ENCODE results near the gene TMEM243.
"Not testable (repeated sequence)": the region's sequence is repeated elsewhere in the genome, so short reads cannot be mapped to it uniquely, and the experiment has no call there.

Gene TMEM243, protein sequence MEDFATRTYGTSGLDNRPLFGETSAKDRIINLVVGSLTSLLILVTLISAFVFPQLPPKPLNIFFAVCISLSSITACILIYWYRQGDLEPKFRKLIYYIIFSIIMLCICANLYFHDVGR

GRCh38 chr7:87219545-87220025 lies at the start of gene TMEM243:
Gene TMEM243, minus strand, starts transcription at chr7:87219732. Its CDS starts 229 bp downstream, at chr7:87219503.
- ATAC-seq (ENCODE audit: low read depth) (peak; percentile 68), DNase-seq (ENCODE audit: low spot score in 2 of 2) (peak; percentile 86 to 88)
- peak within 1 kb of the TSS; percentile 98 for H3K27ac Mint-ChIP-seq
- peaks cover 6% of the 10 kb centered on the region for H3K36me3 Mint-ChIP-seq
- peaks cover 18% of the 10 kb centered on the region for H3K4me1 Mint-ChIP-seq
- H3K4me3 Mint-ChIP-seq = peak within 1 kb of the TSS; percentile 99
- H3K27me3 Mint-ChIP-seq = no peaks in the 10 kb centered on the region
- no peaks in the 10 kb centered on the region for H3K9me3 Mint-ChIP-seq

DNA sequence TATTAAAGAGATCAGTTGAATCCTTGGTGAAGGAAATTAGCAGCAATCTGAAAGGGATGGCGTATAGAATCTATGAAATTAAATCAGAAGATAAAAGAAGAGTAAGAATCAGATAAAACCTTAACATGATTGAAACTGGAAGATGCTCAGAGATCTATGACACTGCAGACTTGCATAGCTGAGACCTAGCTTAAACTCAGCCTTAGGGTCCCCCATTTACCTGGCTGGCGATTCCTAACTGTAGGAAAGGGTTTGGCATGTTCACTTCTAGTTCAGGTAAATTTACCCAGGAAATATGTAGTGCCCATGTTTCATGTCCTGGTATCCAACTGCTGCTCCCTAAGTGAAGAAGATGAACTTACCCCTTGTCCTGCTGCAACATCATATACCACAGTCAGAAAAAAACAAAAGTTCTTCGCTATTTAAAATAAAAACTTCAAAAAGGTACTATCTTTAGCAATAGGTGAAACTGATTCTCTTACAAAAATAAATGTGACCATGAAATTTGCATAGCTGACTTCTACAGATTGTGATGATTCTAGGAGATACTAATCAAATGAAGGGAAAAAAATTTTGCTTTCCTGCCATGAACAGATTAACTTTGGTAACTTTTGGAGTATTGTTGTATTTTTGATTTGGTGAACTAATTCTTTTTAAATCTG lies 47.8 kb upstream of the TMEM243 start:
- no peaks in the 10 kb centered on the region for H3K36me3 Mint-ChIP-seq
- peaks cover 15% of the 10 kb centered on the region for H3K27me3 Mint-ChIP-seq
- H3K27ac Mint-ChIP-seq = no peak overlapping the region
- no peak overlapping the region for H3K4me3 Mint-ChIP-seq
- H3K9me3 Mint-ChIP-seq = no peaks in the 10 kb centered on the region
- peaks cover 7% of the 10 kb centered on the region for H3K4me1 Mint-ChIP-seq
- DNase-seq (ENCODE audit: low spot score in 2 of 2) = no peak
- no peak for ATAC-seq (ENCODE audit: low read depth)

DNA sequence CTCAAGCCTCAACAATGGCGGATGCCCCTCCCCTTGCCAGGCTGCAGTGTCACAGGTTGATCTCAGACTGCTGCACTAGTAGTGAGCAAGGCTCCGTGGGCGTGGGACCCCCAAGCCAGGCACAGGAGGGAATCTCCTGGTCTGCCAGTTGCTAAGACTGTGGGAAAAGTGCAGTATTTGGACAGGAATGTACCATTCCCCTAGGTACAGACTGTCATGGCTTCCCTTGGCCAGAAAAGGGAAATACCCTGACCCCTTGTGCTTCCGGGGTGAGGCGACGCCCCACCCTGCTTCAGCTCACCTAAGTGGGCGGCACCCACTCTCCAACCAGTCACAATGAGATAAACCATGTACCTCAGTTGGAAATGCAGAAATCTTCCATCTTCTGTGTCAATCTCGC lies 44.0 kb upstream of the TMEM243 start:
- no peaks in the 10 kb centered on the region for H3K9me3 Mint-ChIP-seq
- H3K4me1 Mint-ChIP-seq = peaks cover 11% of the 10 kb centered on the region
- ATAC-seq (ENCODE audit: low read depth) = no peak
- no peak overlapping the region for H3K27ac Mint-ChIP-seq
- no peak overlapping the region for H3K4me3 Mint-ChIP-seq
- no peaks in the 10 kb centered on the region for H3K36me3 Mint-ChIP-seq
- no peak for DNase-seq (ENCODE audit: low spot score in 2 of 2)
- peaks cover 18% of the 10 kb centered on the region for H3K27me3 Mint-ChIP-seq

DNA sequence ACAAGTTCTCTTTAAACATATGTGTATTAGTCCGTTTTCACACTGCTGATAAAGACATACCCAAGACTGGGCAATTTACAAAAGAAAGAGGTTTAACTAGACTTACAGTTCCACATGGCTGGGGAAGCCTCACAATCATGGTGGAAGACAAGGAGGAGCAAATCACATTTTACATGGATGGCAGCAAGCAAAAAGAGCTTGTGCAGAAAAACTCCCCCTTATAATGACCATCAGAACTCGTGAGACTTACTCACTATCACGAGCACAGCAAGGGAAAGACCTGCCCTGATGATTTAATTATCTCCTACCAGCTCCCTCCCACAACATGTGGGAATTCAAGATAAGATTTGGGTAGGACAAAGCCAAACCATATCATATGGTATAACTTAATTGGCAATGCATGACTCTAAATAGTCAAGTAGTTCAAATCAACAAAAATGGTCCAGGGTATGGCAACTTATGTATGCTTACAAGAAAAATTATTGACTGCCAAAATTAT lies 34.1 kb upstream of the TMEM243 start:
- Mint-ChIP-seq H3K36me3 (no peaks in the 10 kb centered on the region), H3K4me1 (no peaks in the 10 kb centered on the region), H3K27ac (no peak overlapping the region), H3K27me3 (peaks cover 7% of the 10 kb centered on the region), H3K4me3 (no peak overlapping the region), H3K9me3 (peaks cover 3% of the 10 kb centered on the region)
- ATAC-seq (ENCODE audit: low read depth) (no peak), DNase-seq (ENCODE audit: low spot score in 2 of 2) (no peak)

DNA sequence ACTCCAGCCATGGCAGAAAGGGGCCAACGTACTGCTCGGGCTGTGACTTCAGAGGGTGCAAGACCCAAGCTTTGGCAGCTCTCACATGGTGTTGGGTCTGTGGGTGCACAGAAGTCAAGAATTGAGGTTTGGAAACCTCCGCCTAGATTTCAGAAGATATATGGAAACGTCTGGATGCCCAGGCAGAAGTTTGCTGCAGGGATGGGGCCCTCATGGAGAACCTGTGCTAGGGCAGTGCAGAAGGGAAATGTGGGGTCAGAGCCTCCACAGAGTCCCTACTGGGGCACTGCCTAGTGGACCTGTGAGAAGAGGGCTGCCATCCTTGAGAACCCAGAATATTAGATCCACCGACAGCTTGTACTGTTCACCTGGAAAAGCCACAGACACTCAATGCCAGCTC lies 26.1 kb upstream of the TMEM243 start:
- ATAC-seq (ENCODE audit: low read depth); H3K36me3 Mint-ChIP-seq; H3K27me3 Mint-ChIP-seq; DNase-seq (ENCODE audit: low spot score in 2 of 2); H3K27ac Mint-ChIP-seq; H3K4me3 Mint-ChIP-seq; H3K9me3 Mint-ChIP-seq; H3K4me1 Mint-ChIP-seq: not testable (repeated sequence)

GRCh38 chr7:87238464-87239051 lies 19.0 kb upstream of the TMEM243 start:
- not testable (repeated sequence) for H3K4me3 Mint-ChIP-seq; DNase-seq (ENCODE audit: low spot score in 2 of 2); H3K27me3 Mint-ChIP-seq; H3K4me1 Mint-ChIP-seq; ATAC-seq (ENCODE audit: low read depth); H3K9me3 Mint-ChIP-seq; H3K27ac Mint-ChIP-seq; H3K36me3 Mint-ChIP-seq

- H3K9me3 Mint-ChIP-seq = no peaks in the 10 kb centered on the region
Observed at GRCh38 chr7:87234949-87235348, 15.4 kb upstream of the TMEM243 start.

GRCh38 chr7:87231711-87232110 lies 12.2 kb upstream of the TMEM243 start:
- H3K4me3 Mint-ChIP-seq = no peak overlapping the region
- H3K36me3 Mint-ChIP-seq = no peaks in the 10 kb centered on the region
- DNase-seq (ENCODE audit: low spot score in 2 of 2) (no peak), ATAC-seq (ENCODE audit: low read depth) (no peak)
- no peaks in the 10 kb centered on the region for H3K9me3 Mint-ChIP-seq
- H3K4me1 Mint-ChIP-seq = peaks cover 4% of the 10 kb centered on the region
- no peaks in the 10 kb centered on the region for H3K27me3 Mint-ChIP-seq
- H3K27ac Mint-ChIP-seq = no peak overlapping the region

More at GRCh38 chr7:87234949-87235348, 15.4 kb upstream of the TMEM243 start:
- Mint-ChIP-seq H3K4me3 (no peak overlapping the region), H3K27ac (no peak overlapping the region), H3K36me3 (no peaks in the 10 kb centered on the region), H3K4me1 (no peaks in the 10 kb centered on the region), H3K27me3 (peaks cover 1% of the 10 kb centered on the region)
- no peak for ATAC-seq (ENCODE audit: low read depth)
- DNase-seq (ENCODE audit: low spot score in 2 of 2) = no peak

DNA sequence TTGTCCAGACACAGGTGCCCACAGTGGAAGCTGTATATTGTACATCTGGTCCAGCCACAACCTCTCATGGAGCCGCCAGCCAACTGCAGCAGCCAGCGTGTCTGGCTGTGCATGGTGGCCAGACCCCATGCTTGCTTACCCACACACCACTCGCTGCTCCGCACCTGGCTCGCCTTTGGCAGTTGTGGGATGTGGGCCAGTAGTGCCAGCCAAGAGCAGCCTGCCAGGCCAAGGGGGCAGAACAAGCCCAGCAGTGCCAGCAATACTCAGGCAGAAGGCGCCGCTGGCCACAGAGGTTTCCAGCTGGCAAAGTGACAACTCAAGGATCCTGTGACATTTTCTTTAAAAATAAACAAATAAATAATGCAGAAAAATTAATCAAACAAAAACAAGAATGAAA lies 11.7 kb upstream of the TMEM243 start:
- Mint-ChIP-seq H3K27me3 (no peaks in the 10 kb centered on the region), H3K4me1 (peaks cover 9% of the 10 kb centered on the region), H3K36me3 (no peaks in the 10 kb centered on the region), H3K4me3 (no peak overlapping the region), H3K27ac (no peak overlapping the region), H3K9me3 (no peaks in the 10 kb centered on the region)
- DNase-seq (ENCODE audit: low spot score in 2 of 2) (no peak), ATAC-seq (ENCODE audit: low read depth) (no peak)

GRCh38 chr7:87226495-87226894 lies 7.0 kb upstream of the TMEM243 start:
- H3K4me1 Mint-ChIP-seq = peaks cover 14% of the 10 kb centered on the region
- H3K4me3 Mint-ChIP-seq = peak overlapping the region; percentile 3
- no peaks in the 10 kb centered on the region for H3K9me3 Mint-ChIP-seq
- no peaks in the 10 kb centered on the region for H3K36me3 Mint-ChIP-seq
- H3K27ac Mint-ChIP-seq = no peak overlapping the region
- peak; percentile 73 for ATAC-seq (ENCODE audit: low read depth)
- H3K27me3 Mint-ChIP-seq = no peaks in the 10 kb centered on the region
- no peak for DNase-seq (ENCODE audit: low spot score in 2 of 2)

- no peak overlapping the region for H3K4me3 Mint-ChIP-seq
- ATAC-seq (ENCODE audit: low read depth) = no peak
- DNase-seq (ENCODE audit: low spot score in 2 of 2) = no peak
- no peaks in the 10 kb centered on the region for H3K9me3 Mint-ChIP-seq
- peaks cover 17% of the 10 kb centered on the region for H3K4me1 Mint-ChIP-seq
- no peak overlapping the region for H3K27ac Mint-ChIP-seq
- H3K27me3 Mint-ChIP-seq = no peaks in the 10 kb centered on the region
- no peaks in the 10 kb centered on the region for H3K36me3 Mint-ChIP-seq
Observed at GRCh38 chr7:87225696-87226095, 6.2 kb upstream of the TMEM243 start.

GRCh38 chr7:87223666-87224065 lies 4.1 kb upstream of the TMEM243 start:
- no peaks in the 10 kb centered on the region for H3K9me3 Mint-ChIP-seq
- H3K4me1 Mint-ChIP-seq = peaks cover 19% of the 10 kb centered on the region
- DNase-seq (ENCODE audit: low spot score in 2 of 2) = no peak
- ATAC-seq (ENCODE audit: low read depth) = no peak
- H3K36me3 Mint-ChIP-seq = peaks cover 4% of the 10 kb centered on the region
- no peak overlapping the region for H3K4me3 Mint-ChIP-seq
- H3K27ac Mint-ChIP-seq = no peak overlapping the region
- H3K27me3 Mint-ChIP-seq = no peaks in the 10 kb centered on the region

DNA sequence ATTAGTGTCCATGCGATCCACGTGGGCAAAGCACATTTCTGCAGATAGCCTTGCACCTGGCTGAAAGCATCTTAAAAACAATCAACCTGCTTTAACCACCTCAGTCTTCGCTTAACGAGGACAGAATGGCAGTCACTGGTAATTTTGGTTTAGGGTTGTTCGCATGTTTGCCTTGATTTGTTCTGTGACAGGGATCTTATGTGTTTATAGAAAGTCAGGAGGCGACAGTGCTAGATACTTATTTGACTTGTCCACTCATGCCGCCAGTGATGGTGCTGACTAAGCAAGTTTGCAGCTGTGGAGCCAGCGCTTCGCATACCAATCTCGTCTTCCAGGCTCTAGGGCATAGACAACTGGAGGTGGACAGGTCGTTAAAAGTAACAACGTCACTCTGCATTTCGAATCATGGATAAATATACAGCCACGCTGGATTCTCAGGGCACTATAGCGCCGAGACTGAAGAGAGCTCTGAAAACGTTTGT lies 1.2 kb upstream of the TMEM243 start:
- peak overlapping the region; percentile 99 for H3K4me3 Mint-ChIP-seq
- no peaks in the 10 kb centered on the region for H3K27me3 Mint-ChIP-seq
- ATAC-seq (ENCODE audit: low read depth) (no peak), DNase-seq (ENCODE audit: low spot score in 2 of 2) (no peak)
- no peaks in the 10 kb centered on the region for H3K9me3 Mint-ChIP-seq
- H3K27ac Mint-ChIP-seq = peak overlapping the region; percentile 98
- peaks cover 20% of the 10 kb centered on the region for H3K4me1 Mint-ChIP-seq
- peaks cover 6% of the 10 kb centered on the region for H3K36me3 Mint-ChIP-seq

DNA sequence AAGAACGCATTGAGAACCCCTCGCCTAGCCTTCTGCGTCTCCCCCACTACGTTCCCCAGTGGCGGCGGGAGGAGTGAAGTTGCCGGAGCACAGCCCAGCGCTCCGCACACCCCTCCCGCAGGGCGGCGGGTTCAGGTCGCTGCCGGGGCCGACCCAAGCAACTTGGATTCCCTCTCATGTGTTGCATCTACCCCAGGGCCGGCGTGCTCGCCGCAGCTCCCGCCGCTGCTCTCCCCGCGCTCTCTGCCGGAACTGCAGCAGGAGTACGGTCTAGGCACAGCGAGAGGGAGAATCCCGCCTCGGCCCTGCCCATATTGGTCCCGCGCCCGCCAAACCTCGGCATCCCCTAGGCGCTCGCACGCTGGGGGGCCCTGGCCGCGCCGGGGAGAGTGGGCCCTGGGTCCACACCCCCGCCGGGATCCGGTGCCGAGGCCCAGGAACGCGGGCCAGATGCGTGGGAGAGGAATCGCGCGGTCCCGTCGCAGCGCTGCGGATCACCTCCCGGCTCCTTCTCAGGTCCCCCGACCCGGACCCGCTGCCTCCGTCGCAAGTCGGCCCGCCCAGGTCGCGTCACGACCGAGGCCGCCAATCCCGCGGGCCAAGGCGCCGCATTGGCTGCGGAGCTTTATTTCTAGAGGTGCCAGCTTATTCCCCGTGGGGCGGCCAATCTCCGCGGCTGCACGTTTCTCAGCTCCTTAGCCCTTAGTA lies 648 bp upstream of the TMEM243 start:
- Mint-ChIP-seq H3K27me3 (no peaks in the 10 kb centered on the region), H3K9me3 (no peaks in the 10 kb centered on the region), H3K4me1 (peaks cover 18% of the 10 kb centered on the region), H3K36me3 (peaks cover 6% of the 10 kb centered on the region), H3K27ac (peak overlapping the region; percentile 98), H3K4me3 (peak overlapping the region; percentile 99)
- DNase-seq (ENCODE audit: low spot score in 2 of 2) = peak; percentile 82
- peak; percentile 53 for ATAC-seq (ENCODE audit: low read depth)

Data from memory B cell (primary cell).